Kidney tubule cell (primary cell): Measurements from ENCODE around the gene ST3GAL3.

Experiments
- DNase-seq: peaks from one replicate; pipeline ENCODE4 v3.0.0-alpha.2; 2018; ENCODE audit warnings: low spot score

The ST3GAL3 gene

DNA sequence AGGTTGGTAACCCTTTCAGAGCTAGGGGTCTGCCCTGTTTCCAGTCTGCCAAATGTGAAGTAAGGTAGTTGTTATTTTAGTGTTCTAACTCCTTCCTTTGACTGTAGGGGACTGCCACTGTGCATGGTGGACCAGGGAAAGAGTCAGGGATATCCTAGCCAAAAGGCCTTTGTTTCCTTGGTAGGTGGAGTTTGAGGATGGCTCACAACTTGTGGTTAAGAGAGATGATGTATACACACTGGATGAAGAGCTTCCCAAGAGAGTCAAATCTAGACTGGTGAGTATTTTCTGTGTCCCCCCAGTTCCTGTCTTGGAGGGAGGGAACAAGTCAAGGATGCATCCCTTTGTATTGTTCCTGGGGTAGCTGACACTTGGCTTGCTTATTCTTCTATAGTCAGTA lies 3.5 kb upstream of the ST3GAL3 start:
- DNase-seq: no peak

- no peak for DNase-seq
Observed at GRCh38 chr1:43704838-43705237, 2.5 kb upstream of the ST3GAL3 start.

DNA sequence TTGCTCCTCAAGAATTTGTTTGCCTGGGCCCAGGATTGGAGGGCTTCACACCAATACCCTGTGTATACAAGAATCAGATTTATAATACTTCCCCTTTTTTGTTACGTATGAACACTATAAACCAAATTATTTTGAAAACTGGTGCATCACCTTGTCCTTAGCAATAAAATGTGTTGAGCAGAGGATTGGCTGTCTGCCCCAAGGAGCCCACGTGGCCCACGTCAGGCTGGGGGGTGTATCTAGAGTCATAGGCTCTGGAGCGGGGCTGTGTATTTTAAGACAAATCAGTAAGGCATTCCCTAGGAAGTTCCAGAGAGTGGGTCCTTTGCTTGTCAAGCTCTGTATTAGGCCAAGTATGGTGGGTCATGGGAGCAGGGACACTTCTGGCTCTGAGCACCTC lies 2.0 kb upstream of the ST3GAL3 start:
- no peak for DNase-seq

DNA sequence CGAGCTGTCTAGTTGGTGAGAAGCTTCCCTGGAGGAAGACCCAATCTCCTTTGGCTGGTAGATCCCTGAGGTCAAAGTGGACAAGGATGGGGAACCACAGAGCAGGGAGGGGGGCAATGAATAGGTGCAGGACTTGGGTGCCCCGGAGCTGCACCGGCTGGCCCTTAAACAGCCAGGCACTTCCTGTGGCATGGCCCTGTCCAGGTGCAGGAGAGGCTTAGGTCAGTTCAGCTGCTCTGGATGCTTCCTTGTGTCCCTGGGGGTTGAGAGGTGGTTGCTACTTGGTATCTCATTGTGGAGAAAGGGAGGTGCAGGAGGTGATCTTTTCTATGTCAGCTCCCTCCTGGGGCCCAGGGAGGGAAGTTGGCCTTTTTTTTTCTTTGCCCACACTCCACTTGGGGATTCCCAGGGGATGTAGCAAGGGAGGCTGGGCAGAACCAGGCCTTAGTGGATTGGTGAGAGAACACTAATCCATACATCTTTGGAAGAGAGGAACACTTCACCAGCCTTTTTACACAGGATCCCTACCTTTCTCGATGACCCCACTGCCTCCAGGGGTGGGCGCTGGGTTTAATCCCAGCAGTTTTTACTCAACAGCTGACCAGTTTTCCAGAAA lies 1.2 kb upstream of the ST3GAL3 start:
- peak; percentile 23 for DNase-seq

- peak; percentile 20 for DNase-seq
Observed at GRCh38 chr1:43706598-43707189, 642 bp upstream of the ST3GAL3 start.

DNA sequence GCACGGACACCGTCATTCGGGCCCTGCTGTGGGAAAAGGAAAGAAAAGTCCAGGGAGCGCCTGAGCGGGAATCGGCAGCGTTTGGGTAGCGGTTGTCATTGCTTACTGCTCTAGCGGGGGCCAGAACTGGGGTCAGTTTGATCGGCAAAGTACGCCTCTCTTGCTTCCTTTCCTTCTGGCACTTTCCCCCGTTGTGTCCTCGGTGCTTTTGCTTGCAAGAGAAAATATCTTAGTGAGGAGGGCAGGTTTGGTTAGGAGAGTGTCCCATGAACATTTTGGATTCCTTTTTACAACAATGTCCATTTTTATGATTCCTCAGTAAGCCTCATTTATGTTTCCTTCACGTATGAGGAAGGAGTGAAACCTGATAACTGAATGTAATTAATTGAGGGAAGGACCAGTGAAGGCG lies 670 bp downstream of the ST3GAL3 start:
- DNase-seq: no peak

DNA sequence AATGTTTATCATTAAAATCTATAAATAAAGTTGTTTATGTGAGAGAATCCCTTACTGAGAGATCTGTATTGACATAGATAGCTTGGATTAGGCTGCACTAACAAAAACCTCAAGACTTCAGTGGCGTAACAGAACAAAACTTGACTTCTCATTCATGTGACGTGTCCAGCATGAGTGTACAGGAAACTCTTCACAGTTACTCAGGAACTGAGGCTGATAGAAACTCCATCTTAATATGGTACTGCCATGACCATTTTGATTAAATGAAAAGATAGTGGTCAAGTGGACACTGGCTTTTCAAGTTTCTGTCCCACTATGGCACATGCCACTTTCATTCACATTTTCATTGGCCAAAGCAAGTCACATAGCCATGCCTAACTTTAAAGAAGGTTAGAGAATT lies 3.7 kb downstream of the ST3GAL3 start:
- peak; percentile 40 for DNase-seq

- DNase-seq: peak; percentile 80
Observed at GRCh38 chr1:43711524-43712386, 4.4 kb downstream of the ST3GAL3 start.

GRCh38 chr1:43716559-43717281 lies 9.4 kb downstream of the ST3GAL3 start:
- DNase-seq: no peak

- DNase-seq: no peak
Observed at GRCh38 chr1:43719063-43719462, 11.7 kb downstream of the ST3GAL3 start.

- peak; percentile 55 for DNase-seq
Observed at GRCh38 chr1:43719670-43720419, 12.5 kb downstream of the ST3GAL3 start.

DNA sequence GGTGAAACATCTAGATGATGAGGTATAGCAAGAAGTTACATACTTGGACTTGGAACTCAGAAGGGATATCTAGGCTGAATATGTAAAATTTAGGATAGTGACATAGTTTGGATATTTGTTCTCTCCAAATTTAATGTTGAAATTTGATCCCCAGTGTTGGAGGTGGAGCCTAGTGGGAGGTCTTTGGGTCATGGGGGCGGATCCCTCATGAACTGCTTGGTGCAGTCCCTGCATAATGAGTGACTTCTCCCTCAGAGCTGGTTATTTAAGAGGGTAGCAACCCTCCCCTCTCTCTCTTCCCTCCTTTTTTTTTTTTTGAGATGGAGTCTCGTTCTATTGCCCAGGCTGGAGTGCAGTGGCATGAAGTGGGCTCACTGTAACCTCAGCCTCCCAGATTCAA lies 15.5 kb downstream of the ST3GAL3 start:
- no peak for DNase-seq

GRCh38 chr1:43729816-43730463 lies 22.6 kb downstream of the ST3GAL3 start:
- no peak for DNase-seq

GRCh38 chr1:43731867-43732531 lies 24.7 kb downstream of the ST3GAL3 start:
- DNase-seq: no peak

DNA sequence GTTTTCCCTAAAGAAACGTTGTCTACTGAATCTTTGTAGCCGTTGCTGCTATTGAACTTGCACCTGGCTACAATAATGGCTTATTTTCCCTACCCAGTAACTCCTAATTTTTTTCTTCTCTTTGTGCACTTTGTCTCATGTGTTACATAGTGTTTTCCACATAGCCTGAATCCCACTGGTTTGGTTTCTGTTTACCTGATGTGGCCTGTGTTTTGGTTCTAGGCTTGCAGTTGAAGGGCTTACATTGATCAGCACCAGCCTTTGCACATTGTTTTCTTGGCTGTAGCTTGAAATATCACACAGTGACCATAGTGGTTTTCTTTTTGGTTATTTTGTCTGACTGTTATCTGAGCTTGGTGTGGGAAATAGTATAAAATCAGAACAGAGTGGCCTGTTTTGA lies 29.5 kb downstream of the ST3GAL3 start:
- DNase-seq: no peak

GRCh38 chr1:43742026-43742425 lies 34.7 kb downstream of the ST3GAL3 start:
- DNase-seq: no peak

DNA sequence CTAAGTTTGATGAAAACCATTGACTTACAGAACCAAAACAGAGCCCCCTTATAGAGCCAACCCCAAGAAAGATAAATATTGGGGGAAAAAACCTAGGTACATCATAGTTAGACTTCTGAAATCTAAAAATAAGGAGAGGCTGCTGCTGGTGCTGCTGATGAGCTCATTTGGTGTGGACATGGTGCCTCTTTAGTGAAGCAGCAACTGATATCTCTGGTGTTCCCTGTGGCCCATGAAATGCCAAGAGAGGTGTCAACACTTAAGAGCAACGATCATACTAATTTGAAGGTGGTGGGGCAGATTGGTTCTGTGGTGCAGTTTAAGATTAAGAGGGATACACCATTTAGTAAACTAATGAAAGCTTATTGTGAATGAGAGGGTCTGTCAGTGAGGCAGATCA lies 35.9 kb downstream of the ST3GAL3 start:
- DNase-seq: no peak

DNA sequence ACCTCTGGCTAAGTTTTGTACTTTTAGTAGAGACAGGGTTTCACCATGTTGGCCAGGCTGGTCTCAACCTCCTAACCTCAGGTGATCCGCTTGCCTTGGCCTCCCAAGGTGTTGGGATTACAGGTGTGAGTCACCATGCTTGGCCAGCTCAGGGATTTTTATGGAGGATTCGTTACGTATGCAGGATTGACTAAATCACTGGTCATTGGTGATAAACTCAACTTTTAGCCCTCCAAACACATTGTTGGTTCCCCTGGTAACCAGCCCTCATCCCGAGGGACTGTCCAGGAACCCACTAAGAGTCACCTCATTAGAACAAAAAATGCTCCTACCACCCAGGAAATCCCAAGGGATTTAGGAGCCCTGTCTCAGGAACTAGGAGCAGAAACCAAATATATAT lies 40.4 kb downstream of the ST3GAL3 start:
- DNase-seq: peak; percentile 42

- no peak for DNase-seq
Observed at GRCh38 chr1:43750083-43750482, 42.7 kb downstream of the ST3GAL3 start.

DNA sequence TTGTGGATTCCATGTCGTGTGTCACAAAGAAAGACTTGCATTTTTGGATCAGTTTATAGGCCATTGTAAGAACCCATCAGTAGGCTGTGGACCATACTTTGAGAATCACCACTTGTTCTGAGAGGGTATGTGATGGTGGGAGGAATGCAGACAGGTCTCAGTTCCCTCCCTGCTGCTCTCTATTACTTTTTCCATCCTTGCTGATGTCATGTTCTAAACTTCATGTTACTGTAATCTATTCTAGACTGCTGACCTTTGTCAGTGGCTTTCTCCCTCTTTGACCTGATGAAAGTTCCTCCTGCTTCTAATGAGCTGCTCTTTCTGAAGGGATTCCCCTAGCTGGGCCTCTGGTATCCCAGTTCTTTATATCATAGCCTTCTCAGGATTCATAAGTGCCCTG lies 46.1 kb downstream of the ST3GAL3 start:
- DNase-seq: no peak

DNA sequence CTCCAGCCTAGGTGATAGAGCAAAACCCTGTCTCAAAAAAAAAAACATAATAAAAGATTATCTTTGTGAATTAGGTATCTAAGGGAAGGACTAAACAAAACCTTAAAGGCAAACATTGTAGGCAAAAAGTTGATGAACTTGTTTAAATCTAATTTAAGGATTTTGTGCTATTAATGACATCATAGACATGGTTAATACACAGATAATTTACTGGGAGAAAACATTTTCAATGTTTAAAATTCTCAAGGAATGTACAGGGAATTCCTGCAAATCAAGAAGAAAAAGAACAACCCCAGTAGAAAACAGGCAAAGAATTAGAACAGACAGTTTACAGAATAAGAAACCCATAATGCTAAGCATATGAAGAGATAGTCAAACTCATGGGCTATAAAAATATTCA lies 47.6 kb downstream of the ST3GAL3 start:
- DNase-seq: no peak
